Endothelial cell of umbilical vein (primary cell): Measurements from ENCODE around the gene ADIPOQ. TPM values are rescaled to one million over a fixed set of nuclear protein-coding genes. Genes with fewer than 3 reads are reported as not detected.
"Not testable (repeated sequence)": the region's sequence is repeated elsewhere in the genome, so short reads cannot be mapped to it uniquely, and the experiment has no call there.

Experiments used
- BruUV-seq: library from RNA; stranded (reverse); fragments of 400-500 nt; replicated peaks from 2 replicates; lab custom pipeline; 2021; lab: Mats Ljungman, UMichigan
- CTCF ChIA-PET: fragments of 300-600, 350-600 bp; sonication (Branson Sonifier 250); formaldehyde crosslinking; loops from one replicate; lab custom pipeline; 2021; ENCODE audit warnings: antibody characterized with exemption, inconsistent platforms; lab: Charles Lee
- POLR2A ChIA-PET: fragments of 300-600, 350-600 bp; sonication (Branson Sonifier 250); formaldehyde crosslinking; loops from one replicate; lab custom pipeline; 2021; ENCODE audit warnings: antibody characterized with exemption, inconsistent platforms; lab: Charles Lee
- DNase-seq: peaks from one replicate; pipeline ENCODE4 v3.0.0-alpha.2; 2011; ENCODE audit warnings: low read depth, low spot score
- FAIRE-seq: peaks from 2 replicates; lab custom pipeline; 2011; peaks lifted over from hg19 to GRCh38; lab: Jason Lieb, UNC
- H2AFZ ChIP-seq: 2 replicates; pipeline ENCODE4 v1.6.0; 2012; ENCODE audit warnings: low read depth, low read length, control low read depth, inconsistent platforms
- H3K27ac ChIP-seq: 2 replicates; pipeline ENCODE4 v1.5.1; 2011; ENCODE audit warnings: low read depth, mild to moderate bottlenecking, control low read depth, low read length, moderate library complexity; ENCODE audit not compliant: insufficient read depth
- H3K27me3 ChIP-seq, 2 experiments: 2 replicates each; pipeline versions ENCODE4 v1.6.0 to v1.6.1; 2011; ENCODE audit warnings: low read length in 2 of 2, mixed read lengths in 1 of 2; ENCODE audit not compliant: control insufficient read depth in 2 of 2, insufficient read depth in 2 of 2
- H3K36me3 ChIP-seq, 2 experiments: 2 replicates in 1 of 2; 3 replicates in 1 of 2; pipeline ENCODE4 v1.5.1; 2011; ENCODE audit warnings: low read length in 2 of 2, mild to moderate bottlenecking in 1 of 2, moderate library complexity in 1 of 2; ENCODE audit not compliant: control insufficient read depth in 2 of 2, insufficient read depth in 2 of 2; ENCODE audit errors: extremely low read depth in 1 of 2
- H3K4me1 ChIP-seq: 3 replicates; pipeline ENCODE4 v1.5.1; 2011; ENCODE audit warnings: mild to moderate bottlenecking, low read length; ENCODE audit not compliant: control insufficient read depth, insufficient read depth; ENCODE audit errors: extremely low read depth
- H3K4me2 ChIP-seq: 2 replicates; pipeline ENCODE4 v1.6.1; 2011; ENCODE audit warnings: low read length, control low read depth, mixed read lengths; ENCODE audit not compliant: insufficient read depth
- H3K4me3 ChIP-seq, 3 experiments: fragments of 200-600 bp in 1 of 3; sonication (generic), shearing (Covaris generic) in 1 of 3; replicated peaks in 1 of 3; 2 replicates each; pipeline ENCODE4 v1.5.1; 2011 to 2016; ENCODE audit warnings: control low read depth in 3 of 3, low read length in 3 of 3, mild to moderate bottlenecking in 2 of 3, inconsistent platforms in 1 of 3, low read depth in 1 of 3, moderate library complexity in 1 of 3; ENCODE audit not compliant: insufficient read depth in 1 of 3
- H3K79me2 ChIP-seq: 2 replicates; pipeline ENCODE4 v1.6.0; 2012; ENCODE audit warnings: low read length, inconsistent platforms; ENCODE audit not compliant: control insufficient read depth, insufficient read depth
- H3K9ac ChIP-seq: replicated peaks from 2 replicates; pipeline ENCODE3; 2011; ENCODE audit warnings: low read length, control low read depth; ENCODE audit not compliant: insufficient read depth; ENCODE audit errors: extremely low read depth
- H3K9me1 ChIP-seq: replicated peaks from 3 replicates; pipeline ENCODE4 v1.6.0; 2011; ENCODE audit warnings: mild to moderate bottlenecking, low read length; ENCODE audit not compliant: control insufficient read depth, insufficient read depth; ENCODE audit errors: extremely low read depth
- H3K9me3 ChIP-seq: replicated peaks from 2 replicates; pipeline ENCODE4 v1.5.1; 2012; ENCODE audit warnings: low read length, inconsistent platforms; ENCODE audit not compliant: control insufficient read depth, insufficient read depth
- H4K20me1 ChIP-seq: replicated peaks from 2 replicates; pipeline ENCODE3; 2011; ENCODE audit warnings: mild to moderate bottlenecking, low read length; ENCODE audit not compliant: control insufficient read depth, insufficient read depth; ENCODE audit errors: extremely low read depth
- EZH2 ChIP-seq: IDR thresholded peaks from 2 replicates; pipeline ENCODE4 v1.6.1; 2012; ENCODE audit warnings: borderline replicate concordance, low read depth, mild to moderate bottlenecking, moderate library complexity, low read length, inconsistent platforms; ENCODE audit not compliant: severe bottlenecking
- FOS ChIP-seq: IDR thresholded peaks from 2 replicates; pipeline ENCODE4 v1.6.1; 2011; ENCODE audit warnings: mild to moderate bottlenecking, low read length, moderate library complexity, borderline replicate concordance; ENCODE audit not compliant: insufficient read depth
- GATA2 ChIP-seq: IDR thresholded peaks from 2 replicates; pipeline ENCODE4 v1.7.0; 2011; ENCODE audit warnings: low read depth, mild to moderate bottlenecking, moderate library complexity, mixed read lengths, low read length; ENCODE audit not compliant: insufficient read length, insufficient read depth
- JUN ChIP-seq: IDR thresholded peaks from 2 replicates; pipeline ENCODE4 v1.6.1; 2011; ENCODE audit warnings: borderline replicate concordance, low read depth; ENCODE audit not compliant: insufficient read length, insufficient read depth
- MYC ChIP-seq: IDR thresholded peaks from one replicate; pipeline ENCODE4 v1.6.1; 2011; ENCODE audit warnings: mild to moderate bottlenecking, low read depth, low read length
- POLR2A ChIP-seq: IDR thresholded peaks from 2 replicates; pipeline ENCODE4 v1.6.1; 2012; ENCODE audit warnings: low read depth, mild to moderate bottlenecking, control low read depth, low read length
- POLR2AphosphoS5 ChIP-seq: IDR thresholded peaks from 2 replicates; pipeline ENCODE4 v1.6.1; 2012; ENCODE audit warnings: low read depth, mild to moderate bottlenecking, control low read depth, low read length, moderate library complexity; ENCODE audit not compliant: insufficient read depth
- dilution Hi-C: fragments of 300-500 bp; cut with MboI; formaldehyde crosslinking; loops from one replicate; pipeline ENCODE4 v1.15.0; 2019; ENCODE audit warnings: low sequenced_read_pairs; ENCODE audit not compliant: extremely low pct_ligation_motif_present
- intact Hi-C: fragments of 100-400 bp; cut with micrococcal nuclease; formaldehyde crosslinking; loops from one replicate; pipeline ENCODE4 v1.10.0; 2022
- polyA plus RNA-seq, 4 experiments: library from polyadenylated mRNA; depleted of rRNA in 3 of 4; stranded (reverse) in 3 of 4; unstranded in 1 of 4; fragments of >200 nt; gene quantifications; 2 replicates each; pipeline versions ENCODE4 v1.2.1 to v1.2.3, GENCODE V29; 2011 to 2012; ENCODE audit warnings: missing spikeins in 1 of 4
- total RNA-seq: library from RNA; stranded (reverse); gene quantifications from 2 replicates; pipeline ENCODE4 v1.2.3, GENCODE V29; 2021
- TF ChIP-seq, protein P1 (sequence below), 2 donors: IDR thresholded peaks; 1 replicate in 1 of 2; 2 replicates in 1 of 2; pipeline ENCODE4 v1.5.1; 2011; ENCODE audit warnings: low read length in 2 of 2, mild to moderate bottlenecking in 2 of 2, moderate library complexity in 2 of 2, control low read depth in 1 of 2, inconsistent platforms in 1 of 2, low read depth in 1 of 2; ENCODE audit not compliant: insufficient read depth in 1 of 2; ENCODE audit errors: extremely low read depth in 1 of 2
- TF ChIP-seq, protein P2 (sequence below): IDR thresholded peaks from 2 replicates; pipeline ENCODE4 v1.6.1; 2011; ENCODE audit not compliant: insufficient read depth, insufficient read length

Gene ADIPOQ
- total and polyA plus RNA-seq, 2 donors (not counting 3 experiments of a cell fraction or from before 2014, with no cell fraction given), result not detected

DNA sequence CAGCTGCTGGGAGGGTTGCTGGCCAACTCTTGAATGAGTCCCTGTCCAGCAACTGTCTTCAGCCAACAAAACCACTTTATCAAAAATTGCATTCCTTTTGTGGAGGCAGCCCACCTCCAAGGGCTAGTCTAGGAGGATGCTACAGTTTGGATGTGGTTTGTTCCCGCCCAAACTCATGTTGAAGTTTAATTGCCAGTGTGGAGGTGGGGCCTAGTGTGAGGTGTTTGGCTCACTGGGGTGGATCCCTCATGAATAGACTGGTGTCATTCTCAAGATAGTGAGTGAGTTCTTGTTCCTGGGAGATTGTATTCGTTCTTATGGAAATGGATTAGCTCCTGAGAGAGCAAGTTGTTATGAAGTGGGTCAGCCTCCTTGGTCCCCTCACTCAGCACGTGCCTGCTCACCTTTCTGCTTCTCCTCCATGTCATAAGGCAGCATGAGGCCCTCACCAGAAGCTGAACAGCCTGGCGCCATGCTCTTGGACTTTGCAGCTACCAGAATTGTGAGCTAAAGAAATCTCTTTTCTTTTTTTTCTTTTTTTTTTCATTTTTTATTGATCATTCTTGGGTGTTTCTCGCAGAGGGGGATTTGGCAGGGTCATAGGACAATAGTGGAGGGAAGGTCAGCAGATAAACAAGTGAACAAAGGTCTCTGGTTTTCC lies 32.0 kb upstream of the ADIPOQ start:
- Histone ChIP-seq H3K27ac (no peak overlapping the region), H3K79me2 (peaks cover 7% of the 10 kb centered on the region), H3K36me3 (no peaks in the 10 kb centered on the region), H3K9me3 (no peaks in the 10 kb centered on the region), H3K9me1 (no peaks in the 10 kb centered on the region), H3K4me1 (peaks cover 11% of the 10 kb centered on the region), H3K4me2 (no peak overlapping the region), H3K4me3 (no peak overlapping the region), H3K27me3 (no peaks in the 10 kb centered on the region), H3K9ac (no peak overlapping the region), H2AFZ (no peak overlapping the region), H4K20me1 (no peaks in the 10 kb centered on the region)
- dilution Hi-C loops (no loop called here), intact Hi-C loops (no loop called here)
- TF ChIP-seq POLR2A, result no peak
- TF ChIP-seq, protein P1, sequence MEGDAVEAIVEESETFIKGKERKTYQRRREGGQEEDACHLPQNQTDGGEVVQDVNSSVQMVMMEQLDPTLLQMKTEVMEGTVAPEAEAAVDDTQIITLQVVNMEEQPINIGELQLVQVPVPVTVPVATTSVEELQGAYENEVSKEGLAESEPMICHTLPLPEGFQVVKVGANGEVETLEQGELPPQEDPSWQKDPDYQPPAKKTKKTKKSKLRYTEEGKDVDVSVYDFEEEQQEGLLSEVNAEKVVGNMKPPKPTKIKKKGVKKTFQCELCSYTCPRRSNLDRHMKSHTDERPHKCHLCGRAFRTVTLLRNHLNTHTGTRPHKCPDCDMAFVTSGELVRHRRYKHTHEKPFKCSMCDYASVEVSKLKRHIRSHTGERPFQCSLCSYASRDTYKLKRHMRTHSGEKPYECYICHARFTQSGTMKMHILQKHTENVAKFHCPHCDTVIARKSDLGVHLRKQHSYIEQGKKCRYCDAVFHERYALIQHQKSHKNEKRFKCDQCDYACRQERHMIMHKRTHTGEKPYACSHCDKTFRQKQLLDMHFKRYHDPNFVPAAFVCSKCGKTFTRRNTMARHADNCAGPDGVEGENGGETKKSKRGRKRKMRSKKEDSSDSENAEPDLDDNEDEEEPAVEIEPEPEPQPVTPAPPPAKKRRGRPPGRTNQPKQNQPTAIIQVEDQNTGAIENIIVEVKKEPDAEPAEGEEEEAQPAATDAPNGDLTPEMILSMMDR (IDR thresholded peaks at IDR 0.05; ENCODE audit: extremely low read depth in 1 of 2, insufficient read depth in 1 of 2, low read depth in 1 of 2, low read length in 2 of 2), result no peak
- no peak for TF ChIP-seq MYC
- no peak for TF ChIP-seq FOS
- TF ChIP-seq, protein P2, sequence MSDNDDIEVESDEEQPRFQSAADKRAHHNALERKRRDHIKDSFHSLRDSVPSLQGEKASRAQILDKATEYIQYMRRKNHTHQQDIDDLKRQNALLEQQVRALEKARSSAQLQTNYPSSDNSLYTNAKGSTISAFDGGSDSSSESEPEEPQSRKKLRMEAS, result no peak
- TF ChIP-seq POLR2AphosphoS5, result no peak
- no peak for TF ChIP-seq EZH2
- no peak for TF ChIP-seq JUN
- no peak for TF ChIP-seq GATA2
- DNase-seq (no peak), FAIRE-seq (no peak)
- ChIA-PET POLR2A (no interaction called here), CTCF (interaction anchor here (1.4 to 2.7 kb wide), 2 partner anchors 11 to 196 kb away, joined by 8 to 11 read pairs; no protein-coding TSS in a partner anchor)
- BruUV-seq, result no TSS peak

DNA sequence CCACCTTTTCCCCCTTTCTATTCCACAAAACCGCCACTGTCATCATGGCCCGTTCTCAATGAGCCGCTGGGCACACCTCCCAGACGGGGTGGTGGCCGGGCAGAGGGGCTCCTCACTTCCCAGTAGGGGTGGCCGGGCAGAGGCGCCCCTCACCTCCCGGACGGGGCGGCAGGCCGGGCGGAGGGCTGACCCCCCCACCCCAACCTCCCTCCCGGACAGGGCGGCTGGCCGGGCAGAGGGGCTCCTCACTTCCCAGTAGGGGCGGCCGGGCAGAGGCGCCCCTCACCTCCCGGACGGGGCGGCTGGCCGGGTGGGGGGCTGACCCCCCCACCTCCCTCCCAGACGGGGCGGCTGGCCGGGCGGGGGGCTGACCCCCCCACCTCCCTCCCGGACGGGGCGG lies 31.2 kb upstream of the ADIPOQ start:
- H3K4me3 ChIP-seq, H3K9ac ChIP-seq, H2AFZ ChIP-seq, POLR2A ChIA-PET, H3K4me2 ChIP-seq, H3K79me2 ChIP-seq, BruUV-seq, H3K27ac ChIP-seq, H3K9me1 ChIP-seq, intact Hi-C loops, DNase-seq, FAIRE-seq, H4K20me1 ChIP-seq, H3K9me3 ChIP-seq, H3K36me3 ChIP-seq, H3K27me3 ChIP-seq, dilution Hi-C loops: not testable (repeated sequence)
- CTCF ChIA-PET, result interaction anchor here (1.4 kb wide), 1 partner anchor 10 kb away, joined by 11 read pairs; no protein-coding TSS in a partner anchor
- peaks cover 12% of the 10 kb centered on the region for H3K4me1 ChIP-seq
